ENCODE measurements around the gene EEF1AKMT4. TPM values are rescaled to one million over a fixed set of nuclear protein-coding genes. Genes with fewer than 3 reads are reported as not detected.

The EEF1AKMT4 gene
- total RNA-seq, 1 experiment from 2014 or later: 3.2 TPM

GRCh38 chr3:184239708-184240107 lies 9.8 kb upstream of the EEF1AKMT4 start:
- Histone ChIP-seq H3K36me3 (peaks cover 15% of the 10 kb centered on the region), H3K27me3 (replicated peaks) (no peaks in the 10 kb centered on the region), H3K27ac (no peak overlapping the region), H3K4me1 (replicated peaks) (no peaks in the 10 kb centered on the region), H3K4me3 (no peak overlapping the region), H3K9me3 (replicated peaks) (no peaks in the 10 kb centered on the region)
- DNase-seq (ENCODE audit: low read depth in 1 of 2, low spot score in 2 of 2): no peak

GRCh38 chr3:184240384-184241140 lies 8.9 kb upstream of the EEF1AKMT4 start:
- Histone ChIP-seq H3K9me3 (replicated peaks) (no peaks in the 10 kb centered on the region), H3K27ac (no peak overlapping the region), H3K4me1 (replicated peaks) (no peaks in the 10 kb centered on the region), H3K4me3 (no peak overlapping the region), H3K27me3 (replicated peaks) (no peaks in the 10 kb centered on the region), H3K36me3 (peaks cover 22% of the 10 kb centered on the region)
- DNase-seq (ENCODE audit: low read depth in 1 of 2, low spot score in 2 of 2): no peak

- DNase-seq (ENCODE audit: low read depth in 1 of 2, low spot score in 2 of 2): no peak
- Histone ChIP-seq H3K27ac (no peak overlapping the region), H3K9me3 (replicated peaks) (no peaks in the 10 kb centered on the region), H3K4me3 (no peak overlapping the region), H3K27me3 (replicated peaks) (no peaks in the 10 kb centered on the region), H3K4me1 (replicated peaks) (no peaks in the 10 kb centered on the region), H3K36me3 (peaks cover 22% of the 10 kb centered on the region)
Observed at GRCh38 chr3:184241141-184241446, 8.4 kb upstream of the EEF1AKMT4 start.

- H3K27me3 ChIP-seq (replicated peaks): no peaks in the 10 kb centered on the region
- H3K36me3 ChIP-seq: peaks cover 22% of the 10 kb centered on the region
- H3K27ac ChIP-seq: no peak overlapping the region
- no peak for DNase-seq (ENCODE audit: low read depth in 1 of 2, low spot score in 2 of 2)
- no peak overlapping the region for H3K4me3 ChIP-seq
- no peaks in the 10 kb centered on the region for H3K4me1 ChIP-seq (replicated peaks)
- no peaks in the 10 kb centered on the region for H3K9me3 ChIP-seq (replicated peaks)
Observed at GRCh38 chr3:184241447-184242296, 7.8 kb upstream of the EEF1AKMT4 start.

- H3K27me3 ChIP-seq (replicated peaks): no peaks in the 10 kb centered on the region
- H3K9me3 ChIP-seq (replicated peaks): no peaks in the 10 kb centered on the region
- no peaks in the 10 kb centered on the region for H3K4me1 ChIP-seq (replicated peaks)
- H3K36me3 ChIP-seq: peaks cover 22% of the 10 kb centered on the region
- no peak for DNase-seq (ENCODE audit: low read depth in 1 of 2, low spot score in 2 of 2)
- H3K27ac ChIP-seq: no peak overlapping the region
- no peak overlapping the region for H3K4me3 ChIP-seq
Observed at GRCh38 chr3:184242297-184242685, 7.2 kb upstream of the EEF1AKMT4 start.

GRCh38 chr3:184248454-184249411 lies 739 bp upstream of the EEF1AKMT4 start, which contains the start of gene ALG3:
Gene ALG3 (minus strand): TSS chr3:184248962. CDS start chr3:184248940, 22 bp downstream.
- DNase-seq (ENCODE audit: low read depth in 1 of 2, low spot score in 2 of 2): peak; percentile 77 to 80
- peak within 1 kb of the TSS; percentile 80 for H3K4me3 ChIP-seq
- H3K9me3 ChIP-seq (replicated peaks): no peaks in the 10 kb centered on the region
- peaks cover 6% of the 10 kb centered on the region; the same call in 1 of the 2 replicates for H3K4me1 ChIP-seq (replicated peaks)
- no peaks in the 10 kb centered on the region for H3K27me3 ChIP-seq (replicated peaks)
- H3K27ac ChIP-seq: peak within 1 kb of the TSS; percentile 27; the same call in 1 of the 2 replicates
- H3K36me3 ChIP-seq: peaks cover 12% of the 10 kb centered on the region; the same call in 1 of the 2 replicates

GRCh38 chr3:184250167-184250828 lies 826 bp downstream of the EEF1AKMT4 start:
- Histone ChIP-seq H3K4me3 (peak overlapping the region; percentile 80), H3K36me3 (peaks cover 1% of the 10 kb centered on the region; the same call in 1 of the 2 replicates), H3K9me3 (replicated peaks) (no peaks in the 10 kb centered on the region), H3K27ac (no peak overlapping the region), H3K4me1 (replicated peaks) (peaks cover 6% of the 10 kb centered on the region; the same call in 1 of the 2 replicates), H3K27me3 (replicated peaks) (no peaks in the 10 kb centered on the region)
- DNase-seq (ENCODE audit: low read depth in 1 of 2, low spot score in 2 of 2): peak; percentile 86 to 89

GRCh38 chr3:184255291-184256039 lies 6.0 kb downstream of the EEF1AKMT4 start:
- Histone ChIP-seq H3K9me3 (replicated peaks) (0 out of 2 replicates have a peak, but pooled peaks cover 2% of the 10 kb centered on the region), H3K4me1 (replicated peaks) (peaks cover 6% of the 10 kb centered on the region), H3K4me3 (no peak overlapping the region), H3K27me3 (replicated peaks) (peaks cover 14% of the 10 kb centered on the region), H3K27ac (no peak overlapping the region), H3K36me3 (no peaks in the 10 kb centered on the region)
- DNase-seq (ENCODE audit: low read depth in 1 of 2, low spot score in 2 of 2): no peak

GRCh38 chr3:184257083-184257915 lies 7.8 kb downstream of the EEF1AKMT4 start:
- peaks cover 29% of the 10 kb centered on the region for H3K27me3 ChIP-seq (replicated peaks)
- no peak overlapping the region for H3K4me3 ChIP-seq
- H3K4me1 ChIP-seq (replicated peaks): peaks cover 20% of the 10 kb centered on the region
- H3K27ac ChIP-seq: no peak overlapping the region
- no peaks in the 10 kb centered on the region for H3K36me3 ChIP-seq
- H3K9me3 ChIP-seq (replicated peaks): 0 out of 2 replicates have a peak, but pooled peaks cover 2% of the 10 kb centered on the region
- DNase-seq (ENCODE audit: low read depth in 1 of 2, low spot score in 2 of 2): no peak

- Histone ChIP-seq H3K9me3 (replicated peaks) (0 out of 2 replicates have a peak, but pooled peaks cover 2% of the 10 kb centered on the region), H3K27ac (no peak overlapping the region)
Observed at GRCh38 chr3:184258926-184259325, 9.5 kb downstream of the EEF1AKMT4 start.

GRCh38 chr3:184259396-184259877 lies 10.0 kb downstream of the EEF1AKMT4 start:
- Histone ChIP-seq H3K27me3 (replicated peaks) (peaks cover 39% of the 10 kb centered on the region), H3K4me1 (replicated peaks) (peaks cover 21% of the 10 kb centered on the region), H3K4me3 (no peak overlapping the region), H3K9me3 (replicated peaks) (0 out of 2 replicates have a peak, but pooled peaks cover 2% of the 10 kb centered on the region), H3K27ac (no peak overlapping the region), H3K36me3 (no peaks in the 10 kb centered on the region)
- DNase-seq (ENCODE audit: low read depth in 1 of 2, low spot score in 2 of 2): no peak

More at GRCh38 chr3:184258926-184259325, 9.5 kb downstream of the EEF1AKMT4 start:
- Histone ChIP-seq H3K36me3 (no peaks in the 10 kb centered on the region), H3K4me1 (replicated peaks) (peaks cover 21% of the 10 kb centered on the region), H3K27me3 (replicated peaks) (peaks cover 39% of the 10 kb centered on the region), H3K4me3 (no peak overlapping the region)
- DNase-seq (ENCODE audit: low read depth in 1 of 2, low spot score in 2 of 2): no peak
